ENCODE data around the gene ANOS1. TPM values are rescaled to one million over a fixed set of nuclear protein-coding genes. Genes with fewer than 3 reads are reported as not detected.

Gene ANOS1
- polyA plus RNA-seq, 3 donors, result 0.08 to 2.5 (median 0.90) TPM

- 56 to 88% (median 84%) methylated on average over 2 of the region's 2 CpGs for WGBS, 3 donors
- no peak overlapping the region for H3K27ac ChIP-seq (ENCODE audit: low read depth, low read length)
Observed at GRCh38 chrX:8653956-8654355, 78.0 kb downstream of the ANOS1 start.

- no peak overlapping the region for H3K27ac ChIP-seq (ENCODE audit: low read depth, low read length)
Observed at GRCh38 chrX:8649969-8650368, 82.0 kb downstream of the ANOS1 start.

DNA sequence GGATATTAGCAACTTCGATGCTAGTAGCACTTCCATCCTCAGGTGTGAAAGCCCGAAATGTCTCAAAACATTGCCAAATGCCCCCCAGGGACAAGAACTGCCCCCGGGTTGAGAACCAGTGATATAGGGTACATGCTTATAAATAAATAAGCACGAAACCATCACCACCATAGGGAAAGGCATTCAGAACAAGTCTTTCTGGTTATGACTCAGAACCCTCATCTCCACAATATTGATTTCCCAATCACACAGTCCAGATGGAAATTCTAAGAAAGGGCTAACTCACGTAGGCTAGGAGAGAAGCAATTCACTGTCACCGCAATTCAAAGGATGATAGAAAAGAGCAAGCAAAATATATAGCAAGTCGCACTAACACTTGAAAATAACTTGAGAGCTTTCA, 84.8 kb downstream of the ANOS1 start:
- 59 to 80% (median 78%) methylated on average over 7 of the region's 7 CpGs for WGBS, 3 donors
- no peak overlapping the region for H3K27ac ChIP-seq (ENCODE audit: low read depth, low read length)

DNA sequence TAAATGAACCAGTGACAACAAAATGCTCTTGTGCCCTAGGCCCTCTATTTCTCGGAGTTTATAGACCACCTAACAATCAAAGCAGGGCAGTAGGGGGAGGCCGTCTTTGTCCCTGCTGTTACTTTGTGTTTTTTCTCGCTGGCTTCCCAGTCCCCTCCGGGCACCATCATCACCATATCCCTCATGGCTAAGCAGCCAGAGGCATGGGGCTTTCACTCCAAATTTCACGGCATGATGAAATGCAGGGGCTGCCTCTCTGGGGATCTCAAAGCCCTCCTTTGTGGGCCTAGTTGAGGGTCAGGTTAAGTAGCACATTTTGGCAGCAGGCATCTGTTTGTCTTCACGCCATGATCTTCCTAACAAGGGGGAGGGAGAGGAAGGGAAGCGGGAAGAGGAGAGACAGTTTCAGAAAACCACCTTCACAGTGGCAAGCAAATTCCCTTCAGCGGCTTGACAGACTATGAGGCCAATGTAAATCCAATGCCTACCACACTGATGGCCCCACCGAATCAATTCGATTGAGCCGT, 91.9 kb downstream of the ANOS1 start:
- H3K27ac ChIP-seq (ENCODE audit: low read depth, low read length), result no peak overlapping the region
- 44 to 80% (median 59%) methylated on average over 11 of the region's 11 CpGs for WGBS, 3 donors

GRCh38 chrX:8636497-8636896, 95.4 kb downstream of the ANOS1 start:
- H3K27ac ChIP-seq (ENCODE audit: low read depth, low read length), result no peak overlapping the region

DNA sequence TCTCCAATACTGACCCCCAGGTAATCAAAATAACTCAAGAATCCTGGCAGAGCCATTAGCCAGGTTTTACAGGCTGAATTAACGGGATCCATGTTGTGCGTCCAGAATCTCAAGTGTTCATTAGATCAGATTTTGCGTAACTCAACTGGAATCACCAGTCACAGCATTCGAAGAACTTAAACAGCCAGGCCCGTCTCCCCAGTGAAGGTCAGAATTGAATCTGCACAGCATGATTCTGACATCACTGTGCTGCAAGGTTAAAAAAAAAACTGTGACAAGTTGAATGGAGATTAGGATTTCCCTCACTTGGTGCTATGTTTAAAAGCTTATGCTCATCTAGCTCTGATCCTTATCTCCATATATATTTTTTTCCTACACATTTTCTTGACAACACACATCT, 96.1 kb downstream of the ANOS1 start:
- 78 to 93% (median 84%) methylated on average over 5 of the region's 5 CpGs for WGBS, 3 donors
- no peak overlapping the region for H3K27ac ChIP-seq (ENCODE audit: low read depth, low read length)

- 25 to 46% (median 34%) methylated on average over 7 of the region's 7 CpGs for WGBS, 3 donors
- H3K27ac ChIP-seq (ENCODE audit: low read depth, low read length), result no peak overlapping the region
Observed at GRCh38 chrX:8632924-8633323, 99.0 kb downstream of the ANOS1 start.

DNA sequence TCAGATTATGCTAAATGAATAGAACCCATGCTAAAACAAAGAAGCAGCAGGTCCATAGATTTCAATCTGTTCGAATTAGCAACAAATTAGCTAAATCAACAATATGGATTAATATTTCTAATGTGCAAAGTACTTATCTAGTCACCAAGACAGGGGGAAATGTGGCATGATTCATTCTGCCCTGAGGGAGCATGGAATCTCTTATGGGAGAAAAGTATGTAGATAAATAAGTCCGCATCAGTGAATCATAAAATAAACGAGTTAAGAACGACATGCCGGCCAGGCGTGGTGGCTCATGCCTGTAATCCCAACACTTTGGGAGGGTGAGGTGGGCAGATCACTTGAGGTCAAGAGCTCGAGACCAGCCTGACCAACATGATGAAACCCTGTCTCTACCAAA, 102.1 kb downstream of the ANOS1 start:
- WGBS, 3 donors, result 73 to 86% (median 86%) methylated on average over 7 of the region's 7 CpGs
- no peak overlapping the region for H3K27ac ChIP-seq (ENCODE audit: low read depth, low read length)

DNA sequence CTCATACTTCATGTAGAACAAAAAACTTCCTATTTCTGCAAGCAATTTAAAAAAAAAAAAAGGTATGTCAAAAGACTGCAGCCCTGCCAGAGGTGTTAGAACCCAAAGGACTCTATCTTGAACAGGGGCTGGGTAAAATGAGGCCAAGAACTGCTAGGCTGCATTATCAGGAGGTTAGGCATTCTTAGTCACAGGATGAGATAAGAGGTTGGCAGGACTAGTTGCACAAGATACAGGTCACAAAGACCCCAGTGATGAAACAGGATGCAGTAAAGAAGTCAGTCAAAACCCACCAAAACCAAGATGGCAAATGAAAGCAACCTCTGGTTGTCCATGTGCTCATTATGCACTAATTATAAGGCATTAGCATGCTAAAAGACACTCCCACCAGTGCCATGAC, 104.1 kb downstream of the ANOS1 start:
- H3K27ac ChIP-seq (ENCODE audit: low read depth, low read length), result no peak overlapping the region

DNA sequence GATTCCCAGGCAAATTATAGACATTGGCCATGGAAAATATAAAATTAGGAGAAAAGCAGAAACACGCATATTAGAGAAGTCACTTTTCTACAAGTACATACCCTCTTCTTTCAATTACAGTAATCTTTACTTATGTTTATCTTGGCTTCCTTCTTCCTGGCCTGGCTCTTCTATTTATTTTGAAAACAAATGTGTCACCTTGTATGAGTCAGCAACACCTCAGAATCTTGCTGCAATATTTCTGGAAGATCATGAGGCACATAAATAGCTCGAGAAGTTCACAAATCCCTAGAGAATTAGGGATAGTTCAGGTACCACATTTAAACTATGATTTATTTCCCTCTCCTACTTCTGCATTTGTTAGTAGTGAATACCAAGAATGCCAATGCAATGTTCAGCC, 124.6 kb downstream of the ANOS1 start:
- H3K27ac ChIP-seq (ENCODE audit: low read depth, low read length), result no peak overlapping the region
- WGBS, 3 donors, result 43 to 76% (median 70%) methylated on average over 2 of the region's 2 CpGs

DNA sequence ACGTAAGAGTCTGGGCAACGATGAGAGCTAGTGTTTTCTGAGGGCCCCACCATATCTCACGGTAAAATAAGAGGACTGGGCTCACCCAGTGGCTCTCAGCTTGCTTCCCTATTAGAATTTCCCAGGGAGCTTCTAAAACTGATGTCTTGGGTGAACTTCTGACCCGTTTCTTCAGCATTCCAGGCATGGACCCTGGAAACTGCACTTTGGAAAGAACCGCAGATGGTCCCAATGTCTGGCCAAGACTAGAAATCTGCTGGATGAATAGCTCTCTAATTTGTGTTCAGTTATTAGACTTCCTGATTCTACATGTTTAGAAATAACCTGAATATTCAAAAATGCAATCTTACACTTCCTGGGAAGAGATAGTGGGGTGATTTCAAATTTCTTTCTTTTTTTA, 127.8 kb downstream of the ANOS1 start:
- WGBS, 3 donors, result 85 to 90% (median 88%) methylated on average over 5 of the region's 5 CpGs

GRCh38 chrX:8591501-8591900, 140.4 kb downstream of the ANOS1 start:
- 79 to 91% (median 84%) methylated on average over 4 of the region's 4 CpGs for WGBS, 3 donors
- H3K27ac ChIP-seq (ENCODE audit: low read depth, low read length), result no peak overlapping the region

More for the DNA sequence above, 127.8 kb downstream of the ANOS1 start:
- H3K27ac ChIP-seq (ENCODE audit: low read depth, low read length), result no peak overlapping the region

DNA sequence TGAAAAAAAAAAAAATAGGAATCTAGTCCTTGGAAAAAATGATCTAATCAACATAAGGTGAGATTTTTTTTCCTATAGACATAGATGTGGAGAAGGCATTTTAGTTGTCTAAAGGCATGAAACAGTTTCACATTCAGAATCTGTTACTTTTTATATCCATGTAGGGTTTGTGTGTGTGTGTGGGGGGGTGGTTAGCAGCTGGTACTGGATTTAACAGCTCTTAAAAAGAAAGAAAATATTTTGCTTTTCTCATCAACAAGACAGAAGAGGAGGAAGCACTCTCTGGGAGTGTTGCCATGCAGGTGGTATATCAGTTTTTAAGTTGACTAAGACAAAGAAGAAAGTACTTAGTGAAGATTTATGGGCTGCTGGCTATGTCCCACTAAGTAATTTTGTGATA, 145.0 kb downstream of the ANOS1 start:
- no peak overlapping the region for H3K27ac ChIP-seq (ENCODE audit: low read depth, low read length)

DNA sequence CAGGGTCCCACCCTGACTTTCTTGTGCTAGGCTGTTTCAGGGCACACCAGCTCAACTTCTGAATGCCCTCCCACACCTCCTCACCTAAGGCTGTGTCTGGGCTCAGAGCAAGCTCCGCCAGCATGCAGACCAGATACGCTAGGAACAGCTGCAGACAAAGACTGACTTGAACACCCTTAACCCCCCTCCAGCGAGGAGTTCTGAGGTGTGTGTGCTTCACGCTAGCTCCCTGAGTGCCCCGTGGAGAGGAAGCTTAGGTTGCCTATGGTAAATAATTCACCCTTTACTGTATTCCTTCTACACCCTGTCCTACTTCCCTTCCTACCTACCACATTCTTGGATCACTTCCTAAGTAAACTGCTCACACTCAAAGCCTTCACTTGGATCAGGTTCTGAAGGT, 152.3 kb downstream of the ANOS1 start:
- H3K27ac ChIP-seq (ENCODE audit: low read depth, low read length), result no peak overlapping the region

DNA sequence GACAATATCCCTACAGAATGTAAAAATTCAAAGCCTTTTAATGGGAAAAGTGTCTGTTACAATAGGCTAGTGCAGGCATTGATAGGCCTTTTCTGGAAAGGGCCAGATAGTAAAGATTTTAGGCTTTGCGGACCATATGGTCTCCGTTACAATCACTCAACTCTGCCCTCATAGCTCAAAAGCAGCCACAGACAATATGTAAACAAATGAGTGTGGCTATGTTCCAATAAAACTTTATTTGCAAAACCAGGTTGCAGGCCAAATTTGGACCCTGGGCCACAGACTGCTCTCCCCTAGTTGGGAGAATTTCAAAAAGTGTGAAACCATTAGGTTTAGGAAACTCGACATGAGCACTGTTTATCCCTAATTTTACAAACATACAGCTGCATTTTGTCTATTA, 155.1 kb downstream of the ANOS1 start:
- no peak overlapping the region for H3K27ac ChIP-seq (ENCODE audit: low read depth, low read length)
- 82 to 94% (median 87%) methylated on average over 3 of the region's 3 CpGs for WGBS, 3 donors

More for the DNA sequence above, 152.3 kb downstream of the ANOS1 start:
- WGBS, 3 donors, result 52 to 87% (median 68%) methylated on average over 5 of the region's 5 CpGs

DNA sequence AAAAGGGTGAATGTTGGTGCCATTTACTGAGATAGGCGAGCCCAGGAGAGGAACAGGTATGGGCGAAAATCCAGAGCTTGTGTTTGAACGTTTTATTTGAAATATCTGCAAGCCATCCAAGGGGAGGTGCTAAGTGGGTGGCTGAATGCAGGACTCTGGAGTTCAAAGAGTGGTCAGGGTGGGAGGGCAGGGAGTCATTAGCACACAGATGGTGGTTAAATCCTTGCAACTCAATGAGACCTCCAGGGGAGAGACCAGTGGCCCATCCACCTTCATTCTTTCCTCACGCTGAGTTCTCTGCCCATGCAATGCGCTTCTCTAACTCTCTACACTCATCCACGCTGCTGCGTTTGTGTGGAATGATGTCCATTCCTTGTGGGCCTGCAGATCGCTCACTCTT, 166.2 kb downstream of the ANOS1 start:
- 65 to 88% (median 69%) methylated on average over 6 to 8 of the region's 8 CpGs for WGBS, 3 donors
- H3K27ac ChIP-seq (ENCODE audit: low read depth, low read length), result no peak overlapping the region

- WGBS, 3 donors, result 71 to 89% (median 82%) methylated on average over 1 of the region's 1 CpG
- H3K27ac ChIP-seq (ENCODE audit: low read depth, low read length), result no peak overlapping the region
Observed at GRCh38 chrX:8548446-8548845, 183.5 kb downstream of the ANOS1 start.

DNA sequence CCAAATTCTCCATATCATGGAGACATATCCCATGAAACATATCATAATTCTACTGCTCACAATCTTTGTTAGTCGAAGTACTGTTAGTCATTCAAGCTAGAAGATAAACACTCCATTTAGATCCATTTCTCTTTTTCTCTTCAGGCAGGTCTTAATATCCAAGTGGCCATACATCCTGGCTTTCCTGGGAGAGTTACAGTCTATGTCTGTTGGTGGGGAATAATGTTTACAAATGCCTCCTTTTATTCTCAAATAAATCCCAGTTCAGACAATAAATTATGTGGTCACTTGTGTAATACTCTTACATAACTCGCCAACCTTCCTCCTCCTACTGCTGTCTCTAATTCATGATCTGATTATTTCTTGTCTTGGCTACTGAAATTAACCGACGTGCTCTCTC, 185.2 kb downstream of the ANOS1 start:
- no peak overlapping the region for H3K27ac ChIP-seq (ENCODE audit: low read depth, low read length)
- WGBS, 3 donors, result 69 to 76% (median 74%) methylated on average over 4 of the region's 4 CpGs

GRCh38 chrX:8520791-8521190, 211.1 kb downstream of the ANOS1 start:
- 40 to 59% (median 56%) methylated on average over 2 of the region's 2 CpGs for WGBS, 3 donors
- H3K27ac ChIP-seq (ENCODE audit: low read depth, low read length), result no peak overlapping the region

- H3K27ac ChIP-seq (ENCODE audit: low read depth, low read length), result no peak overlapping the region
- 47 to 74% (median 57%) methylated on average over 3 of the region's 3 CpGs for WGBS, 3 donors
Observed at GRCh38 chrX:8520178-8520577, 211.8 kb downstream of the ANOS1 start.

- no peak overlapping the region for H3K27ac ChIP-seq (ENCODE audit: low read depth, low read length)
- WGBS, 3 donors, result 63 to 64% (median 64%) methylated on average over 6 of the region's 6 CpGs
Observed at GRCh38 chrX:8504451-8504850, 227.5 kb downstream of the ANOS1 start.

All from adipose tissue (tissue), 3 donors.